ENCODE data around the gene RASGEF1C.

GRCh38 chr5:180095545-180095944 is 113.5 kb downstream of the RASGEF1C start:
- TF ChIP-seq CTCF (IDR thresholded peaks at IDR 0.05) (no peak), POLR2A (IDR thresholded peaks at IDR 0.05) (no peak), POLR2AphosphoS5 (IDR thresholded peaks at IDR 0.05) (no peak), EP300 (IDR thresholded peaks at IDR 0.05) (no peak)
